OCI-LY7 (cell line): Measurements from ENCODE around the gene SPP1. TPM values are rescaled to one million over a fixed set of nuclear protein-coding genes. Genes with fewer than 3 reads are reported as not detected.

ENCODE experiments used
- small RNA-seq: library from RNA; depleted of rRNA; stranded (forward); fragments of <200 nt; gene quantifications from one replicate; pipeline ENCODE3, GENCODE V24; 2014
- total RNA-seq, 2 experiments: library from RNA; depleted of rRNA in 1 of 2; stranded (reverse); fragments of >200 nt in 1 of 2; shearing (Covaris generic) in 1 of 2; gene quantifications; 2 replicates each; pipeline ENCODE4 v1.2.3, GENCODE V29; 2014 to 2022

Gene SPP1
- total RNA-seq, 2 experiments from 2014 or later: 1.4 TPM; not detected in 1

Small RNA genes lying within 50 kb of the gene (small RNA-seq; reads per million reads assigned to genes)
- not detected for gene RNU1-36P

Other genes with a start within 250 kb of the SPP1 start
- gene IBSP, start 176.2 kb upstream of the SPP1 start, total RNA-seq (2014; rRNA removed; shearing (Covaris generic)): 0.09 TPM in 1 of 2 replicates, not detected in the other
- gene IBSP, start 176.2 kb upstream of the SPP1 start, total RNA-seq (2022): not detected in 2 replicates
- not detected in 2 replicates for gene MEPE, start 142.7 kb upstream of the SPP1 start, total RNA-seq (2014; rRNA removed; shearing (Covaris generic))
- gene MEPE, start 142.7 kb upstream of the SPP1 start, total RNA-seq (2022): not detected in 2 replicates
- gene PKD2, start 31.9 kb downstream of the SPP1 start, total RNA-seq (2014; rRNA removed; shearing (Covaris generic)): 4.5 and 8.5 TPM in 2 replicates
- 3.1 and 3.8 TPM in 2 replicates for gene PKD2, start 31.9 kb downstream of the SPP1 start, total RNA-seq (2022)
- gene ABCG2, start 182.9 kb downstream of the SPP1 start, total RNA-seq (2014; rRNA removed; shearing (Covaris generic)): not detected in 2 replicates
- gene ABCG2, start 182.9 kb downstream of the SPP1 start, total RNA-seq (2022): not detected in 2 replicates